ENCODE measurements around the gene CTR9. TPM values are rescaled to one million over a fixed set of nuclear protein-coding genes. Genes with fewer than 3 reads are reported as not detected.

CTR9 gene
- total and polyA plus RNA-seq, 9 of the 15 experiments (the other 6 are each of a cell fraction or from before 2014, with no cell fraction given), result 25.4 to 79.3 (median 47.3) TPM

GRCh38 chr11:10808235-10808552, 57.1 kb downstream of the CTR9 start (continued):
- TF ChIP-seq NEUROD1 (IDR thresholded peaks at IDR 0.05; ENCODE audit: borderline replicate concordance, low read depth, low read length, partially characterized antibody) (no peak), NCOA2 (IDR thresholded peaks at IDR 0.05; ENCODE audit: partially characterized antibody in 2 of 2) (no peak), GTF2F1 (IDR thresholded peaks at IDR 0.05; ENCODE audit: low read depth, low read length) (no peak), MXI1 (IDR thresholded peaks at IDR 0.05; ENCODE audit: low read depth, low read length) (no peak), NFE2 (IDR thresholded peaks at IDR 0.05; ENCODE audit: low read depth) (no peak), E2F5 (CRISPR knock-in tag; IDR thresholded peaks at IDR 0.05) (no peak), ZSCAN32 (CRISPR knock-in tag; IDR thresholded peaks at IDR 0.05) (no peak), ZNF3 (CRISPR knock-in tag; IDR thresholded peaks at IDR 0.05) (no peak), PHF20 (IDR thresholded peaks at IDR 0.05; ENCODE audit: partially characterized antibody) (no peak), ZNF398 (CRISPR knock-in tag; IDR thresholded peaks at IDR 0.05) (no peak), ZBTB12 (CRISPR knock-in tag; IDR thresholded peaks at IDR 0.05) (no peak), PHF8 (IDR thresholded peaks at IDR 0.05; ENCODE audit: borderline replicate concordance, low read length) (no peak; the same call in 1 of the 2 replicates), FOXP4 (CRISPR knock-in tag; IDR thresholded peaks at IDR 0.05; ENCODE audit: borderline replicate concordance) (no peak), MCM2 (IDR thresholded peaks at IDR 0.05; ENCODE audit: low read depth) (no peak), NR3C1 (CRISPR knock-in tag; IDR thresholded peaks at IDR 0.05) (no peak), CEBPG (CRISPR knock-in tag; IDR thresholded peaks at IDR 0.05) (no peak; the same call in 1 of the 2 replicates), CEBPG (tag; conservative IDR thresholded peaks at IDR 0.05 in 1 of 2, IDR thresholded peaks at IDR 0.05 in 1 of 2) (no peak), ETV5 (CRISPR knock-in tag; IDR thresholded peaks at IDR 0.05; ENCODE audit: low read depth) (no peak), SIN3A (IDR thresholded peaks at IDR 0.05; ENCODE audit: borderline replicate concordance in 2 of 2, control insufficient read depth in 1 of 2, low read depth in 2 of 2, low read length in 2 of 2) (no peak), SRF (CRISPR knock-in tag; IDR thresholded peaks at IDR 0.05) (peak in 1 of 2 experiments; percentile 35; a peak in 1 of 4 replicates), MEF2D (tag; conservative IDR thresholded peaks at IDR 0.05; ENCODE audit: low read depth) (no peak), XRCC3 (IDR thresholded peaks at IDR 0.05) (no peak), TOE1 (IDR thresholded peaks at IDR 0.05; ENCODE audit: borderline replicate concordance) (no peak), TOE1 (CRISPR knock-in tag; IDR thresholded peaks at IDR 0.05; ENCODE audit: borderline replicate concordance, low read depth) (no peak), CREM (IDR thresholded peaks at IDR 0.05; ENCODE audit: low read depth) (no peak)
